Sciatic nerve (tissue), 2 donors: ENCODE data around the gene CD151. TPM values are rescaled to one million over a fixed set of nuclear protein-coding genes. Genes with fewer than 3 reads are reported as not detected.

Source experiments
- ATAC-seq: fragments of 200-7000 bp; cut with Tn5 transposase; one replicate; pipeline ENCODE4 v1.9.1; 2020; ENCODE audit warnings: mild to moderate bottlenecking, moderate library complexity
- DNase-seq: peaks from one replicate; pipeline ENCODE4 v3.0.0-alpha.2; 2020; ENCODE audit warnings: low spot score
- intact Hi-C: fragments of 100-400 bp; cut with DNase I; formaldehyde crosslinking; loops from one replicate; pipeline ENCODE4 v1.14.2; 2022
- total RNA-seq: library from RNA; stranded (reverse); fragmentation: NEBNext Ultra II Directional; extraction: Animal tissue kit (Norgen Biotek cat#: 25700); gene quantifications from one replicate; pipeline ENCODE4 v1.2.1, GENCODE V29; 2021
- donor health status: DM: no; HTN: no; CAD: no.
- donor health status: DM: no; HTN: no; CAD: no.

CD151 gene
- total RNA-seq, 1 donor from 2014 or later = 263 TPM

GRCh38 chr11:795634-796564 is 36.9 kb upstream of the CD151 start:
- peak; percentile 82 for DNase-seq

GRCh38 chr11:796565-797295 is 36.0 kb upstream of the CD151 start:
- intact Hi-C loops = loop anchor here (10.0 kb wide), 1 partner anchor 132 kb away; no protein-coding TSS in a partner anchor
- DNase-seq = no peak
- ATAC-seq = peak; percentile 0

More at GRCh38 chr11:795634-796564, 36.9 kb upstream of the CD151 start:
- intact Hi-C loops = loop anchor here (10.0 kb wide), 1 partner anchor 131 kb away; no protein-coding TSS in a partner anchor
- peak; percentile 76 for ATAC-seq

- intact Hi-C loops = loop anchor here (10.0 kb wide), 1 partner anchor 133 kb away; no protein-coding TSS in a partner anchor
- DNase-seq = peak; percentile 83
- ATAC-seq = peak; percentile 78
Measured at GRCh38 chr11:797296-798092, 35.3 kb upstream of the CD151 start.

- intact Hi-C loops = loop anchor here (10.0 kb wide), 1 partner anchor 133 kb away; no protein-coding TSS in a partner anchor
- DNase-seq = peak; percentile 86
- ATAC-seq = peak; percentile 37
Measured at GRCh38 chr11:798093-798713, 34.5 kb upstream of the CD151 start, which contains the start of gene SLC25A22. TSS of gene SLC25A22 (minus strand) at chr11:798281. CDS start at chr11:795006, 3,275 bp downstream.

GRCh38 chr11:799641-800316 is 33.0 kb upstream of the CD151 start:
- no peak for DNase-seq
- intact Hi-C loops = loop anchor here (10.0 kb wide), 1 partner anchor 135 kb away; no protein-coding TSS in a partner anchor
- no peak for ATAC-seq

GRCh38 chr11:800473-800872 is 32.3 kb upstream of the CD151 start:
- DNase-seq (no peak), ATAC-seq (no peak)
- intact Hi-C loops = no loop called here

GRCh38 chr11:801097-801780 is 31.5 kb upstream of the CD151 start:
- DNase-seq = no peak
- ATAC-seq = no peak
- intact Hi-C loops = no loop called here

- intact Hi-C loops = no loop called here
- ATAC-seq (no peak), DNase-seq (no peak)
Measured at GRCh38 chr11:802018-802617, 30.6 kb upstream of the CD151 start.

- DNase-seq (no peak), ATAC-seq (no peak)
- intact Hi-C loops = no loop called here
Measured at GRCh38 chr11:802693-803466, 29.9 kb upstream of the CD151 start.

GRCh38 chr11:803467-803742 is 29.3 kb upstream of the CD151 start:
- intact Hi-C loops = no loop called here
- no peak for ATAC-seq
- DNase-seq = no peak

GRCh38 chr11:803770-804598 is 28.8 kb upstream of the CD151 start:
- ATAC-seq (no peak), DNase-seq (no peak)
- intact Hi-C loops = no loop called here

- ATAC-seq = no peak
Measured at GRCh38 chr11:804599-804964, 28.2 kb upstream of the CD151 start.

GRCh38 chr11:808427-809286 is 24.1 kb upstream of the CD151 start:
- DNase-seq = no peak
- intact Hi-C loops = no loop called here
- no peak for ATAC-seq

More at GRCh38 chr11:804599-804964, 28.2 kb upstream of the CD151 start:
- intact Hi-C loops = no loop called here
- no peak for DNase-seq

- intact Hi-C loops = no loop called here
- DNase-seq = peak; percentile 99
- peak; percentile 96 for ATAC-seq
Measured at GRCh38 chr11:809287-810039, 23.3 kb upstream of the CD151 start, which contains the start of gene RPLP2. TSS of gene RPLP2 (plus strand) at chr11:809967. CDS start at chr11:810235, 268 bp downstream.
